Transverse colon (tissue), 4 donors: Measurements from ENCODE around the gene AQP6.

ENCODE experiments used
- CTCF ChIP-seq, 5 experiments: fragments of 200-600 bp in 3 of 5; fragments of 450-650 bp in 2 of 5; sonication (generic) in 3 of 5; IDR thresholded peaks; 1 replicate in 2 of 5; 2 replicates in 3 of 5; pipeline ENCODE4 v1.5.1; 2016 to 2017; ENCODE audit warnings: antibody characterized with exemption in 5 of 5, inconsistent platforms in 3 of 5, mild to moderate bottlenecking in 2 of 5, moderate library complexity in 1 of 5
- EP300 ChIP-seq: sonication (generic); formaldehyde crosslinking; IDR thresholded peaks from one replicate; pipeline ENCODE4 v1.6.1; 2017; ENCODE audit warnings: antibody characterized with exemption, low read depth
- POLR2A ChIP-seq: fragments of 450-650 bp; IDR thresholded peaks from one replicate; pipeline ENCODE4 v1.6.1; 2016; ENCODE audit warnings: antibody characterized with exemption, mild to moderate bottlenecking, moderate library complexity
- POLR2AphosphoS5 ChIP-seq, 3 donors: sonication (generic); formaldehyde crosslinking; IDR thresholded peaks; one replicate each; pipeline ENCODE4 v1.6.1; 2016; ENCODE audit warnings: antibody characterized with exemption in 3 of 3

DNA sequence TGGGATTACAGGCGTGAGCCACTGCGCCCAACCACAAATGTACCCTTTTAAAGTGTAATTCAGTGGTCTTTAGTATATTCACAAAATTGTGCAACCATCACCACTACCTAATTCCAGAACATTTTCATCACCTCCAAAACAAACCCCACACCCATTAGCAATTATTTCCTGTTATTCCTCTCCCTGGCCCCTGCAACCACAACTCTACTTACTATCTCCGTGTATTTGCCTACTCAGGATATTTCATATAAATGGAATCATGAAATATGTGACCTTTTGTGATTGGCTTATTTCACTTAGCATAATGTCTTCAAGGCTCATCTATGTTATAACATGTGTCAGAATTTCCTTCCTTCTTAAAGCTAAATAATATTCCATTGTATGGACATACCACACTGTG lies 38.2 kb upstream of the AQP6 start:
- TF ChIP-seq CTCF (IDR thresholded peaks at IDR 0.05) (no peak), EP300 (no peak), POLR2A (no peak), POLR2AphosphoS5 (IDR thresholded peaks at IDR 0.05) (no peak)
